Heart left ventricle (tissue), 16 donors: ENCODE data around the gene RPS19. TPM values are rescaled to one million over a fixed set of nuclear protein-coding genes. Genes with fewer than 3 reads are reported as not detected.

Experiments
- ATAC-seq, 4 donors: fragments of 200-7000 bp; cut with Tn5 transposase; one replicate each; pipeline ENCODE4 v1.9.1; 2020 to 2022; ENCODE audit warnings: moderate library complexity in 4 of 4, mild to moderate bottlenecking in 3 of 4, moderate number of reproducible peaks in 1 of 4
- DNase-seq, 5 donors: peaks; one replicate each; pipeline ENCODE4 v3.0.0-alpha.2; 2020
- H3K27ac ChIP-seq, 12 donors: fragments of 200-600 bp; sonication (generic) in 4 of 12; one replicate each; pipeline versions ENCODE4 v1.5.0 to v1.8.0; 2016 to 2022; ENCODE audit warnings: mild to moderate bottlenecking in 2 of 12
- H3K27me3 ChIP-seq, 9 donors: fragments of 200-600 bp; sonication (generic) in 2 of 9; one replicate each; pipeline versions ENCODE4 v1.5.1 to v1.8.0; 2016 to 2022; ENCODE audit warnings: mild to moderate bottlenecking in 3 of 9
- H3K36me3 ChIP-seq, 9 donors: fragments of 200-600 bp; sonication (generic) in 2 of 9; one replicate each; pipeline versions ENCODE4 v1.5.0 to v1.8.0; 2018 to 2022; ENCODE audit warnings: mild to moderate bottlenecking in 2 of 9
- H3K4me1 ChIP-seq, 12 donors: fragments of 200-600 bp; sonication (generic) in 4 of 12; one replicate each; pipeline versions ENCODE4 v1.5.0 to v1.8.0; 2016 to 2022; ENCODE audit warnings: mild to moderate bottlenecking in 3 of 12
- H3K4me3 ChIP-seq, 12 donors: fragments of 200-600 bp; sonication (generic) in 4 of 12; one replicate each; pipeline versions ENCODE4 v1.5.0 to v1.8.0; 2017 to 2022; ENCODE audit warnings: mild to moderate bottlenecking in 9 of 12, moderate library complexity in 4 of 12
- H3K9me3 ChIP-seq, 12 donors: fragments of 200-600 bp; sonication (generic) in 4 of 12; one replicate each; pipeline versions ENCODE4 v1.5.0 to v1.8.0; 2016 to 2022; ENCODE audit warnings: mild to moderate bottlenecking in 1 of 12
- CTCF ChIP-seq, 12 donors: fragments of 200-600 bp; sonication (generic) in 4 of 12; IDR thresholded peaks; one replicate each; pipeline versions ENCODE4 v1.5.0 to v1.8.0; 2018 to 2022; ENCODE audit warnings: antibody characterized with exemption in 12 of 12, mild to moderate bottlenecking in 5 of 12
- POLR2A ChIP-seq, 2 donors: fragments of 450-650 bp; IDR thresholded peaks; one replicate each; pipeline ENCODE4 v1.6.1; 2017; ENCODE audit warnings: antibody characterized with exemption in 2 of 2, mild to moderate bottlenecking in 2 of 2, moderate library complexity in 2 of 2
- WGBS, 4 donors: extraction: QIAGEN DNeasy Blood & Tissue Kit in 2 of 4; methylation state at CpG; one replicate each; pipeline versions ENCODE4 v1.1.5 to v1.1.7; 2013 to 2018; 5-methylcytosine and 5-hydroxymethylcytosine counted together
- intact Hi-C, 10 donors: fragments of 100-400 bp; cut with DNase I; formaldehyde crosslinking; loops; one replicate each; pipeline versions ENCODE4 v1.11.1 to v1.14.2; 2022
- microRNA-seq, 4 donors: library from miRNA; unstranded; fragments of <30 nt; microRNA quantifications; one replicate each; pipeline versions ENCODE4 to v1.2.0, GENCODE V29; 2017 to 2020
- polyA plus RNA-seq, 2 donors: library from polyadenylated mRNA; stranded (reverse); fragments of 200-250 nt; gene quantifications; one replicate each; pipeline ENCODE4 v1.2.3, GENCODE V29; 2013
- total RNA-seq, 9 donors: library from RNA; depleted of rRNA in 2 of 9; stranded (reverse); fragments of >200 nt in 2 of 9; fragmentation: NEBNext Ultra II Directional in 3 of 9; extraction: Animal tissue kit (Norgen Biotek cat#: 25700) in 3 of 9; gene quantifications; one replicate each; pipeline versions ENCODE4 v1.1.0 to v1.2.4, GENCODE V29; 2016 to 2023
- donor health status: ischemic (EF 13 %, LVEDD 7.1; RV severe dilation, severe dysfunction).
- donor health status: healthy with polysubstance abuse.
- donor health status: DM: no; HTN: yes; CAD: no.
- donor health status: DM: no; HTN: no; CAD: no.
- donor health status: ischemic (EF 25% LVEDD 6.9; RV normal size, moderate dysfunction).
- donor health status: ischemic (EF 25% LVEDD 5.7; RV mildly dilated, moderate dysfunction).
- donor health status: healthy.
- donor health status: DM: yes; HTN: yes; CAD: no.
- donor health status: ischemic (EF 35%, LVEDD 5.7; RV mildly dilated, moderate dysfunction).
- donor health status: nonischemic (EF 11% LVEDD 7.7; RV severe dilation, severe dysfunction).
- donor health status: DM: yes; HTN: yes; CAD: no.
- donor health status: PGD.
- donor health status: ischemic (EF 29% LVEDD 5.4; RV normal size, mild dysfunction).
- donor health status: nonischemic (EF 23%, LVEDD 6.1; RV moderate dilation, normal function).

Gene RPS19
- total and polyA plus RNA-seq, 11 donors = 161 to 1,676 (median 668) TPM

GRCh38 chr19:41919948-41920712 lies 60.1 kb downstream of the RPS19 start:
- Histone ChIP-seq H3K27ac (no peak overlapping the region), H3K9me3 (no peaks in the 10 kb centered on the region), H3K36me3 (no peaks in the 10 kb centered on the region), H3K4me3 (no peak overlapping the region), H3K27me3 (peaks cover 39 to 96% (median 71%) of the 10 kb centered on the region in 9 donors), H3K4me1 (peaks cover 0 to 2% (median 0%) of the 10 kb centered on the region in 12 donors)
- no peak for ATAC-seq
- WGBS, 4 donors = 85 to 88% (median 86%) methylated on average over 32 to 33 of the region's 33 CpGs
- intact Hi-C loops = no loop called here
- no peak for TF ChIP-seq CTCF (IDR thresholded peaks at IDR 0.05)
- TF ChIP-seq POLR2A (IDR thresholded peaks at IDR 0.05) = no peak
- no peak for DNase-seq

- intact Hi-C loops = no loop called here
- H3K4me3 ChIP-seq = no peak overlapping the region
- WGBS, 4 donors = 6 to 9% (median 8%) methylated on average over 15 to 26 of the region's 26 CpGs
- peaks cover 40 to 96% (median 71%) of the 10 kb centered on the region in 9 donors for H3K27me3 ChIP-seq
- TF ChIP-seq CTCF (IDR thresholded peaks at IDR 0.05) (no peak), POLR2A (IDR thresholded peaks at IDR 0.05) (no peak)
- no peak overlapping the region for H3K27ac ChIP-seq
- no peak for ATAC-seq
- no peaks in the 10 kb centered on the region for H3K36me3 ChIP-seq
- H3K9me3 ChIP-seq = no peaks in the 10 kb centered on the region
- no peaks in the 10 kb centered on the region for H3K4me1 ChIP-seq
- DNase-seq = no peak
Observed at GRCh38 chr19:41920882-41921576, 61.0 kb downstream of the RPS19 start.

- Histone ChIP-seq H3K4me3 (no peak overlapping the region), H3K27ac (no peak overlapping the region), H3K36me3 (no peaks in the 10 kb centered on the region), H3K4me1 (peaks cover 0 to 3% (median 0%) of the 10 kb centered on the region in 12 donors), H3K9me3 (no peaks in the 10 kb centered on the region), H3K27me3 (peaks cover 45 to 96% (median 71%) of the 10 kb centered on the region in 9 donors)
- intact Hi-C loops = no loop called here
- TF ChIP-seq POLR2A (IDR thresholded peaks at IDR 0.05) (no peak), CTCF (IDR thresholded peaks at IDR 0.05) (no peak)
- no peak for ATAC-seq
- WGBS, 4 donors = 8 to 15% (median 10%) methylated on average over 22 of the region's 22 CpGs
- no peak for DNase-seq
Observed at GRCh38 chr19:41921577-41922576, 61.8 kb downstream of the RPS19 start.

Small RNA genes within 50 kb of the gene (microRNA-seq; reads per million reads assigned to microRNA genes)
- gene MIR6797 = 0 reads per million in 4 donors

Other genes starting within 250 kb of the RPS19 start
- 1 to 10 TPM in 1 of 9 donors, under 1 TPM in 6, not detected in 2; 0.29 to 1.5 (median 0.35) TPM for gene CEACAM4, start 233.2 kb upstream of the RPS19 start, total RNA-seq
- gene CEACAM4, start 233.2 kb upstream of the RPS19 start, polyA plus RNA-seq = under 1 TPM; 0.46 to 0.49 TPM
- gene CEACAM7, start 172.0 kb upstream of the RPS19 start, total RNA-seq = under 1 TPM in 1 of 9 donors, not detected in 8; 0.26 TPM
- gene CEACAM7, start 172.0 kb upstream of the RPS19 start, polyA plus RNA-seq = under 1 TPM in 1 of 2 donors, not detected in 1; 0.12 TPM
- under 1 TPM in 1 of 9 donors, not detected in 8; 0.75 TPM for gene CEACAM5, start 151.6 kb upstream of the RPS19 start, total RNA-seq
- under 1 TPM in 1 of 2 donors, not detected in 1; 0.22 TPM for gene CEACAM5, start 151.6 kb upstream of the RPS19 start, polyA plus RNA-seq
- under 1 TPM in 2 of 9 donors, not detected in 7; 0.12 to 0.53 TPM for gene CEACAM6, start 104.7 kb upstream of the RPS19 start, total RNA-seq
- gene CEACAM6, start 104.7 kb upstream of the RPS19 start, polyA plus RNA-seq = under 1 TPM in 1 of 2 donors, not detected in 1; 0.08 TPM
- gene CEACAM3, start 63.7 kb upstream of the RPS19 start, total RNA-seq = 1 to 10 TPM in 2 of 9 donors, not detected in 7; 1.6 to 2.0 TPM
- gene CEACAM3, start 63.7 kb upstream of the RPS19 start, polyA plus RNA-seq = under 1 TPM in 1 of 2 donors, not detected in 1; 0.07 TPM
- gene LYPD4, start 15.6 kb upstream of the RPS19 start, total RNA-seq = not detected
- gene LYPD4, start 15.6 kb upstream of the RPS19 start, polyA plus RNA-seq = not detected
- gene DMRTC2, start 15.2 kb upstream of the RPS19 start, total RNA-seq = not detected
- not detected for gene DMRTC2, start 15.2 kb upstream of the RPS19 start, polyA plus RNA-seq
- gene CD79A, start 17.0 kb downstream of the RPS19 start, total RNA-seq = under 1 TPM in 3 of 9 donors, not detected in 6; 0.37 to 0.88 (median 0.45) TPM
- under 1 TPM in 1 of 2 donors, not detected in 1; 0.51 TPM for gene CD79A, start 17.0 kb downstream of the RPS19 start, polyA plus RNA-seq
- gene ARHGEF1, start 22.9 kb downstream of the RPS19 start, total RNA-seq = 10 to 100 TPM; 22.8 to 89.2 (median 27.2) TPM
- 10 to 100 TPM; 32.1 to 44.1 TPM for gene ARHGEF1, start 22.9 kb downstream of the RPS19 start, polyA plus RNA-seq
- gene ERFL, start 68.2 kb downstream of the RPS19 start, total RNA-seq = under 1 TPM in 1 of 9 donors, not detected in 8; 0.13 TPM
- not detected for gene ERFL, start 68.2 kb downstream of the RPS19 start, polyA plus RNA-seq
- gene RABAC1, start 99.1 kb downstream of the RPS19 start, total RNA-seq = 100 to 1,000 TPM in 3 of 9 donors, 10 to 100 TPM in 6; 43.2 to 128 (median 67.2) TPM
- gene RABAC1, start 99.1 kb downstream of the RPS19 start, polyA plus RNA-seq = 100 to 1,000 TPM in 1 of 2 donors, 10 to 100 TPM in 1; 97.2 to 217 TPM
- 100 to 1,000 TPM; 165 to 414 (median 231) TPM for gene ATP1A3, start 134.0 kb downstream of the RPS19 start, total RNA-seq
- gene ATP1A3, start 134.0 kb downstream of the RPS19 start, polyA plus RNA-seq = 100 to 1,000 TPM in 1 of 2 donors, 10 to 100 TPM in 1; 48.3 to 117 TPM
- gene GRIK5, start 210.0 kb downstream of the RPS19 start, total RNA-seq = 1 to 10 TPM; 1.4 to 9.0 (median 3.6) TPM
- under 1 TPM; 0.28 to 0.72 TPM for gene GRIK5, start 210.0 kb downstream of the RPS19 start, polyA plus RNA-seq
- gene ZNF574, start 215.9 kb downstream of the RPS19 start, total RNA-seq = 10 to 100 TPM in 3 of 9 donors, 1 to 10 TPM in 6; 6.3 to 17.7 (median 8.8) TPM
- 1 to 10 TPM; 5.1 to 6.9 TPM for gene ZNF574, start 215.9 kb downstream of the RPS19 start, polyA plus RNA-seq